K562 (cell line): ENCODE measurements around the gene FCSK. TPM values are rescaled to one million over a fixed set of nuclear protein-coding genes. Genes with fewer than 3 reads are reported as not detected.

Experiments
- ATAC-seq: fragments of 200-7000 bp; cut with Tn5 transposase; 3 replicates; pipeline ENCODE4 v1.9.1; 2020; ENCODE audit warnings: moderate library complexity
- BruUV-seq: library from RNA; stranded (reverse); fragments of 400-500 nt; replicated peaks from 2 replicates; lab custom pipeline; 2021; lab: Mats Ljungman, UMichigan
- CTCF ChIA-PET: fragments of 300-600 bp; formaldehyde crosslinking; extraction: SDS; loops from one replicate; lab custom pipeline; 2021; ENCODE audit warnings: low intra/inter-chr PET ratio; lab: Yijun Ruan, JAX
- POLR2A ChIA-PET: fragments of 300-600, 350-650 bp; sonication (Branson Sonifier 250); formaldehyde crosslinking; extraction: SDS; loops from one replicate; lab custom pipeline; 2021; ENCODE audit warnings: antibody characterized with exemption, inconsistent platforms; lab: Yijun Ruan, JAX
- DNase-seq, 4 experiments: peaks; one replicate each; pipeline versions ENCODE4 v3.0.0 to v3.0.0-alpha.2; 2011 to 2018; ENCODE audit warnings: low spot score in 3 of 4, mixed read lengths in 3 of 4; ENCODE audit errors: extremely low read depth in 1 of 4
- FAIRE-seq: peaks from 2 replicates; lab custom pipeline; 2011; peaks lifted over from hg19 to GRCh38; lab: Jason Lieb, UNC
- H2AFZ ChIP-seq: 2 replicates; pipeline ENCODE4 v1.6.0; 2011; ENCODE audit warnings: low read depth, low read length, control low read depth, inconsistent platforms
- H3K27ac ChIP-seq: fragments of 200-600 bp; 3 replicates; pipeline ENCODE4 v1.8.0; 2011; ENCODE audit warnings: low read depth, mild to moderate bottlenecking, control low read depth, inconsistent platforms, low read length, moderate library complexity, mixed read lengths; ENCODE audit errors: extremely low read depth
- H3K27me3 ChIP-seq, 2 experiments: fragments of 300-600 bp in 1 of 2; 2 replicates in 1 of 2; 3 replicates in 1 of 2; pipeline versions ENCODE4 v1.6.0 to v1.8.0; 2011; ENCODE audit warnings: inconsistent platforms in 2 of 2, low read length in 2 of 2, mild to moderate bottlenecking in 1 of 2, mixed read lengths in 1 of 2, moderate library complexity in 1 of 2; ENCODE audit not compliant: control insufficient read depth in 2 of 2, insufficient read depth in 2 of 2
- H3K36me3 ChIP-seq: fragments of 300-600 bp; 3 replicates; pipeline ENCODE4 v1.8.0; 2011; ENCODE audit warnings: mild to moderate bottlenecking, low read length, inconsistent platforms; ENCODE audit not compliant: control insufficient read depth, insufficient read depth
- H3K4me1 ChIP-seq, 2 experiments: fragments of 200-600 bp in 1 of 2; replicated peaks in 1 of 2; 2 replicates in 1 of 2; 3 replicates in 1 of 2; pipeline versions ENCODE4 v1.5.1 to v1.8.0; 2011; ENCODE audit warnings: inconsistent platforms in 2 of 2, low read length in 2 of 2, mild to moderate bottlenecking in 1 of 2, mixed read lengths in 1 of 2, moderate library complexity in 1 of 2; ENCODE audit not compliant: control insufficient read depth in 2 of 2, insufficient read depth in 2 of 2
- H3K4me2 ChIP-seq: 2 replicates; pipeline ENCODE4 v1.6.1; 2011; ENCODE audit warnings: low read length, control low read depth, inconsistent platforms, mixed read lengths; ENCODE audit not compliant: insufficient read depth
- H3K4me3 ChIP-seq: fragments of 200-600 bp; sonication (generic), shearing (Covaris generic); 2 replicates; pipeline ENCODE4 v1.5.1; 2016; ENCODE audit warnings: control low read depth, inconsistent platforms
- H3K79me2 ChIP-seq: fragments of 200-600 bp; 3 replicates; pipeline ENCODE4 v1.8.0; 2011; ENCODE audit warnings: low read length, inconsistent platforms; ENCODE audit not compliant: control insufficient read depth, insufficient read depth
- H3K9ac ChIP-seq, 2 experiments: 2 replicates each; pipeline versions ENCODE4 v1.6.0 to v1.6.1; 2011; ENCODE audit warnings: low read depth in 2 of 2, low read length in 2 of 2, control low read depth in 1 of 2, inconsistent platforms in 1 of 2, mild to moderate bottlenecking in 1 of 2, mixed read lengths in 1 of 2; ENCODE audit not compliant: insufficient read depth in 1 of 2
- H3K9me1 ChIP-seq: one replicate; pipeline ENCODE4 v1.6.0; 2011; ENCODE audit warnings: inconsistent platforms, mild to moderate bottlenecking, low read length, moderate library complexity; ENCODE audit not compliant: control insufficient read depth, insufficient read depth
- H3K9me3 ChIP-seq: replicated peaks from 2 replicates; pipeline ENCODE4 v1.5.1; 2011; ENCODE audit warnings: low read depth, low read length, inconsistent platforms; ENCODE audit not compliant: control insufficient read depth, insufficient read depth
- H4K20me1 ChIP-seq: replicated peaks from 2 replicates; pipeline ENCODE4 v1.6.1; 2011; ENCODE audit warnings: low read length, inconsistent platforms, mixed read lengths; ENCODE audit not compliant: control insufficient read depth, insufficient read depth
- BHLHE40 ChIP-seq: IDR thresholded peaks from 2 replicates; pipeline ENCODE4 v1.6.1; 2011; ENCODE audit warnings: low read length, improper control_type of control experiment
- BRCA1 ChIP-seq, 2 experiments: fragments of 450-650 bp in 1 of 2; sonication (generic) in 1 of 2; formaldehyde crosslinking in 1 of 2; IDR thresholded peaks; 2 replicates each; pipeline versions ENCODE4 v1.5.0 to v1.6.1; 2017 to 2020; ENCODE audit warnings: mild to moderate bottlenecking in 1 of 2, missing genetic modification reagents in 1 of 2
- BRF1 ChIP-seq: IDR thresholded peaks from 3 replicates; pipeline ENCODE4 v1.6.1; 2011; ENCODE audit warnings: borderline replicate concordance, mild to moderate bottlenecking; ENCODE audit not compliant: insufficient read length; ENCODE audit errors: extremely low read depth
- CSDE1 ChIP-seq, 2 experiments: fragments of 450-650 bp; IDR thresholded peaks; 2 replicates each; pipeline ENCODE4 v1.6.1; 2016; ENCODE audit warnings: mild to moderate bottlenecking in 1 of 2
- MECOM ChIP-seq: fragments of 250-450 bp; sonication (Bioruptor Pico); IDR thresholded peaks from 2 replicates; pipeline ENCODE4 v1.8.0; 2022; ENCODE audit warnings: inconsistent platforms
- NFRKB ChIP-seq: fragments of 450-650 bp; IDR thresholded peaks from 2 replicates; pipeline ENCODE4 v1.6.1; 2016; ENCODE audit warnings: low read depth
- RBFOX2 ChIP-seq: fragments of 200-400 bp; formaldehyde crosslinking; IDR thresholded peaks from 2 replicates; pipeline ENCODE4 v1.6.1; 2017; ENCODE audit warnings: low read depth, mild to moderate bottlenecking, low read length, moderate library complexity
- TEAD2 ChIP-seq: fragments of 450-650 bp; IDR thresholded peaks from 2 replicates; pipeline ENCODE4 v1.6.1; 2016; ENCODE audit warnings: missing genetic modification characterization, control low read depth, missing compliant biosample characterization
- ZBTB17 ChIP-seq: fragments of 450-650 bp; formaldehyde crosslinking; IDR thresholded peaks from 2 replicates; pipeline ENCODE4 v1.4.0; 2020; ENCODE audit warnings: mild to moderate bottlenecking
- ZNF347 ChIP-seq: fragments of 450-650 bp; formaldehyde crosslinking; IDR thresholded peaks from 2 replicates; pipeline ENCODE4 v1.4.0; 2020; ENCODE audit warnings: low read depth, mild to moderate bottlenecking, moderate library complexity
- WGBS: fragments of 100-300 bp; shearing (Covaris generic); methylation state at CpG from one replicate; pipeline ENCODE4 v1.1.6; 2016; ENCODE audit warnings: low coverage, mixed read lengths; ENCODE audit not compliant: insufficient coverage; ENCODE audit errors: missing lambda C conversion rate; 5-methylcytosine and 5-hydroxymethylcytosine counted together
- in situ Hi-C: fragments of 300-500 bp; cut with MboI; formaldehyde crosslinking; loops from 4 replicates; pipeline ENCODE4 v1.15.0; 2018; ENCODE audit warnings: inconsistent platforms, mixed read lengths
- intact Hi-C: fragments of 100-400 bp; cut with micrococcal nuclease; formaldehyde crosslinking; loops from 2 replicates; pipeline ENCODE4 v1.14.2; 2022
- polyA plus RNA-seq, 8 experiments: library from polyadenylated mRNA; depleted of rRNA in 4 of 8; stranded (reverse) in 5 of 8; unstranded in 3 of 8; fragments of >200 nt; fragmentation: Nextera tagmentation in 2 of 8; fragmentation: Illumina TruSeq in 1 of 8; extraction: Ambion mirVana in 2 of 8; extraction: Trizol in 1 of 8; gene quantifications; 2 replicates each; pipeline versions ENCODE4 v1.2.1 to v1.2.3, GENCODE V29; 2011 to 2014; ENCODE audit warnings: inconsistent platforms in 1 of 8, missing spikeins in 1 of 8
- total RNA-seq, 7 experiments: library from RNA; depleted of rRNA in 6 of 7; stranded (reverse); fragments of >200 nt in 6 of 7; fragmentation: Illumina TruSeq in 2 of 7; extraction: Trizol in 2 of 7; gene quantifications; 2 replicates each; pipeline versions ENCODE4 v1.2.1 to v1.2.3, GENCODE V29; 2011 to 2021; ENCODE audit warnings: low replicate concordance in 1 of 7
- TF ChIP-seq, protein P1 (sequence below): sonication (generic); formaldehyde crosslinking; IDR thresholded peaks from 2 replicates; pipeline ENCODE4 v1.8.1; 2023; ENCODE audit warnings: mild to moderate bottlenecking, missing genetic modification reagents
- TF ChIP-seq, protein P2 (sequence below): sonication (generic); formaldehyde crosslinking; IDR thresholded peaks from 2 replicates; pipeline ENCODE4 v1.8.1; 2022; ENCODE audit warnings: missing genetic modification reagents
- TF ChIP-seq, protein P3 (sequence below): fragments of 450-650 bp; conservative IDR thresholded peaks from 2 replicates; pipeline ENCODE4 v1.6.1; 2016; ENCODE audit warnings: missing genetic modification characterization, low read depth, mild to moderate bottlenecking, missing compliant biosample characterization, moderate library complexity

FCSK gene
- total and polyA plus RNA-seq, 9 of the 15 experiments (the other 6 are each of a cell fraction or from before 2014, with no cell fraction given): 0.92 to 18.6 (median 8.3) TPM

DNA sequence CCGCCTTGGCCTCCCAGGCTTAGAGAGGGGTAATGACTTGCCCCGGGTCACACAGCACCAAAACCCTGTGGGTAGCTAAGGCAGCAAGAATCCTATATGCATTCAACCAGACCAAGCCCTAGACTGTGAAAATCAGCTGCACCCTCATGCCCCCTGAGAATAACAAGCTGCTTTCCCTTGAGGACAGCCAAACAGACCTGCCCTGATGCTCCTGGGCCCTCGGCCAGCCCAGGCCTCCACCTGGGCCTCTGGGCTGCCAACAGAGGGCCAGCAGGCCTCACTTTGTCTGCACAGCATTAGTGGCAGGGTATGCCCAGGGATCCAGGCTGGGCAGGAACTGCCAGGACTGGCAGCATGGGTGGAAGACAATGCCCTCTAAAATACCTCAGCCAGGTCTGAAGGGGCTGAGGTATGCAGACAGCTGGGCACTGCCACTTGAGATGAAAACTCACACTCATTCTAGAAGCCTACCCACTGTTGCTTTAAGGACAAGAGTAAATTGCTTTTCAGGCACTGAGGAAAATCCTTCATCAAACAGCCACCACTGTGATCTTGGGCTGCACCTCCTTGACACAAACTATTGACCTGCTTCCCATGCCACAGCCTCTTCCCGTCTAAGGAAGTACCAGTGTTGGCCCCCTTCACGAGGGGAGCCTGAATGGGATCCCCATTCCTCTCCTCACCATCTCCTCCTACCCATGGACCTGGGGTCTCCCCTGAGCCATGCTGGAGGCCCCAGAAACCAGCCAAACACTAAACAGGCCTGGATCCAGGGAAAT, 24.3 kb upstream of the FCSK start:
- in situ Hi-C loops (no loop called here), intact Hi-C loops (loop anchor here (2.0 kb wide), 1 partner anchor 95 kb away; no protein-coding TSS in a partner anchor)
- no peaks in the 10 kb centered on the region for H3K9me1 ChIP-seq
- no peaks in the 10 kb centered on the region for H3K27me3 ChIP-seq
- H3K4me3 ChIP-seq: peak overlapping the region; percentile 22
- H4K20me1 ChIP-seq: 0 out of 2 replicates have a peak, but pooled peaks cover 3% of the 10 kb centered on the region
- peaks cover 77 to 82% of the 10 kb centered on the region in 2 experiments for H3K4me1 ChIP-seq
- BruUV-seq: no TSS peak
- no peak overlapping the region for H2AFZ ChIP-seq
- FAIRE-seq (no peak), ATAC-seq (no peak), DNase-seq (peak in 2 of 4 experiments; percentile 4 to 16)
- peaks cover 60% of the 10 kb centered on the region for H3K36me3 ChIP-seq
- H3K9me3 ChIP-seq: no peaks in the 10 kb centered on the region
- peak overlapping the region; percentile 84 to 90 for H3K9ac ChIP-seq
- WGBS: 32% methylated on average over 5 of the region's 5 CpGs
- H3K4me2 ChIP-seq: peak overlapping the region; percentile 81
- peaks cover 92% of the 10 kb centered on the region for H3K79me2 ChIP-seq
- H3K27ac ChIP-seq: peak overlapping the region; percentile 98
- ChIA-PET POLR2A (interaction anchor here (0.6 to 1.1 kb wide), 2 partner anchors 17 to 1512 kb away, joined by 3 read pairs; no protein-coding TSS in a partner anchor), CTCF (no interaction called here)
- TF ChIP-seq, protein P1, sequence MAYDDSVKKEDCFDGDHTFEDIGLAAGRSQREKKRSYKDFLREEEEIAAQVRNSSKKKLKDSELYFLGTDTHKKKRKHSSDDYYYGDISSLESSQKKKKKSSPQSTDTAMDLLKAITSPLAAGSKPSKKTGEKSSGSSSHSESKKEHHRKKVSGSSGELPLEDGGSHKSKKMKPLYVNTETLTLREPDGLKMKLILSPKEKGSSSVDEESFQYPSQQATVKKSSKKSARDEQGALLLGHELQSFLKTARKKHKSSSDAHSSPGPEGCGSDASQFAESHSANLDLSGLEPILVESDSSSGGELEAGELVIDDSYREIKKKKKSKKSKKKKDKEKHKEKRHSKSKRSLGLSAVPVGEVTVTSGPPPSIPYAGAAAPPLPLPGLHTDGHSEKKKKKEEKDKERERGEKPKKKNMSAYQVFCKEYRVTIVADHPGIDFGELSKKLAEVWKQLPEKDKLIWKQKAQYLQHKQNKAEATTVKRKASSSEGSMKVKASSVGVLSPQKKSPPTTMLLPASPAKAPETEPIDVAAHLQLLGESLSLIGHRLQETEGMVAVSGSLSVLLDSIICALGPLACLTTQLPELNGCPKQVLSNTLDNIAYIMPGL: no peak
- TF ChIP-seq, protein P2, sequence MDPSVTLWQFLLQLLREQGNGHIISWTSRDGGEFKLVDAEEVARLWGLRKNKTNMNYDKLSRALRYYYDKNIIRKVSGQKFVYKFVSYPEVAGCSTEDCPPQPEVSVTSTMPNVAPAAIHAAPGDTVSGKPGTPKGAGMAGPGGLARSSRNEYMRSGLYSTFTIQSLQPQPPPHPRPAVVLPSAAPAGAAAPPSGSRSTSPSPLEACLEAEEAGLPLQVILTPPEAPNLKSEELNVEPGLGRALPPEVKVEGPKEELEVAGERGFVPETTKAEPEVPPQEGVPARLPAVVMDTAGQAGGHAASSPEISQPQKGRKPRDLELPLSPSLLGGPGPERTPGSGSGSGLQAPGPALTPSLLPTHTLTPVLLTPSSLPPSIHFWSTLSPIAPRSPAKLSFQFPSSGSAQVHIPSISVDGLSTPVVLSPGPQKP: no peak
- TF ChIP-seq MECOM (CRISPR knock-in tag) (no peak), BRCA1 (IDR thresholded peaks at IDR 0.05) (no peak), BRCA1 (CRISPR knock-in tag; IDR thresholded peaks at IDR 0.05) (0 out of 2 replicates have a peak, but pooled peaks have one; percentile 43), BHLHE40 (no peak), TEAD2 (tag) (no peak), CSDE1 (IDR thresholded peaks at IDR 0.05) (no peak), ZNF347 (CRISPR knock-in tag) (0 out of 2 replicates have a peak, but pooled peaks have one; percentile 36), ZBTB17 (peak; percentile 16; the same call in 1 of the 2 replicates), RBFOX2 (peak; percentile 57), BRF1 (no peak), NFRKB (0 out of 2 replicates have a peak, but pooled peaks have one; percentile 45)
- TF ChIP-seq, protein P3, sequence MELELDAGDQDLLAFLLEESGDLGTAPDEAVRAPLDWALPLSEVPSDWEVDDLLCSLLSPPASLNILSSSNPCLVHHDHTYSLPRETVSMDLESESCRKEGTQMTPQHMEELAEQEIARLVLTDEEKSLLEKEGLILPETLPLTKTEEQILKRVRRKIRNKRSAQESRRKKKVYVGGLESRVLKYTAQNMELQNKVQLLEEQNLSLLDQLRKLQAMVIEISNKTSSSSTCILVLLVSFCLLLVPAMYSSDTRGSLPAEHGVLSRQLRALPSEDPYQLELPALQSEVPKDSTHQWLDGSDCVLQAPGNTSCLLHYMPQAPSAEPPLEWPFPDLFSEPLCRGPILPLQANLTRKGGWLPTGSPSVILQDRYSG (tag): peak; percentile 62
